ENCODE data around the gene REEP3. TPM values are rescaled to one million over a fixed set of nuclear protein-coding genes. Genes with fewer than 3 reads are reported as not detected.

Gene REEP3
- total RNA-seq, 4 donors from 2014 or later, result 45.9 to 67.4 (median 63.3) TPM

DNA sequence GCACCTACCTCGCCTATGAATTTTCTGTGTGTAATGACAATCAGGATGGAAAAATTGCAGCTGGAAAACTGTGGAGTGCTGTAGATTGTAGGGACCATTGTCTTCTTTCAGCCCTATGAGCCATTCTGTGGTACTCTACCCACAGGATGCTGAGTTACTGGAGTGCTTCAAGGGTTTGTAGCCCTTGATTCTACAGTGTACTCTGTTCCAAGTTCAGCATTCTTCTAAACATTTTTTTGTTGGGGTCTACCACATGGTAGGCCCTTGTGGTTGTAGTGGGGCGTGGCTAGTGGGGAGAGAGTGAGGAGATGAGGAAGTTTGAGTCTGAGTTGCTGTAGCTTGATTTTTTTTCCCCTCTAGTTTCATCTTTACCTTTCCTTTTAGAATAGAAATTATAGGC is 33.5 kb downstream of the REEP3 start:
- no peaks in the 10 kb centered on the region for H3K9me3 ChIP-seq
- peaks cover 0 to 36% (median 0%) of the 10 kb centered on the region in 4 donors for H3K4me1 ChIP-seq
- H3K4me3 ChIP-seq, result no peak overlapping the region
- TF ChIP-seq POLR2A (IDR thresholded peaks at IDR 0.05) (no peak), EP300 (IDR thresholded peaks at IDR 0.05) (no peak)
- TF ChIP-seq, protein P1, sequence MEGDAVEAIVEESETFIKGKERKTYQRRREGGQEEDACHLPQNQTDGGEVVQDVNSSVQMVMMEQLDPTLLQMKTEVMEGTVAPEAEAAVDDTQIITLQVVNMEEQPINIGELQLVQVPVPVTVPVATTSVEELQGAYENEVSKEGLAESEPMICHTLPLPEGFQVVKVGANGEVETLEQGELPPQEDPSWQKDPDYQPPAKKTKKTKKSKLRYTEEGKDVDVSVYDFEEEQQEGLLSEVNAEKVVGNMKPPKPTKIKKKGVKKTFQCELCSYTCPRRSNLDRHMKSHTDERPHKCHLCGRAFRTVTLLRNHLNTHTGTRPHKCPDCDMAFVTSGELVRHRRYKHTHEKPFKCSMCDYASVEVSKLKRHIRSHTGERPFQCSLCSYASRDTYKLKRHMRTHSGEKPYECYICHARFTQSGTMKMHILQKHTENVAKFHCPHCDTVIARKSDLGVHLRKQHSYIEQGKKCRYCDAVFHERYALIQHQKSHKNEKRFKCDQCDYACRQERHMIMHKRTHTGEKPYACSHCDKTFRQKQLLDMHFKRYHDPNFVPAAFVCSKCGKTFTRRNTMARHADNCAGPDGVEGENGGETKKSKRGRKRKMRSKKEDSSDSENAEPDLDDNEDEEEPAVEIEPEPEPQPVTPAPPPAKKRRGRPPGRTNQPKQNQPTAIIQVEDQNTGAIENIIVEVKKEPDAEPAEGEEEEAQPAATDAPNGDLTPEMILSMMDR (IDR thresholded peaks at IDR 0.05), result no peak
- H3K36me3 ChIP-seq, result no peaks in the 10 kb centered on the region
- no peak for DNase-seq (ENCODE audit: low spot score in 2 of 2)
- no peaks in the 10 kb centered on the region for H3K27me3 ChIP-seq
- peak overlapping the region in 2 of 4 donors; percentile 28 to 74 for H3K27ac ChIP-seq
- 84% methylated on average over 2 of the region's 2 CpGs for WGBS, 2 donors

DNA sequence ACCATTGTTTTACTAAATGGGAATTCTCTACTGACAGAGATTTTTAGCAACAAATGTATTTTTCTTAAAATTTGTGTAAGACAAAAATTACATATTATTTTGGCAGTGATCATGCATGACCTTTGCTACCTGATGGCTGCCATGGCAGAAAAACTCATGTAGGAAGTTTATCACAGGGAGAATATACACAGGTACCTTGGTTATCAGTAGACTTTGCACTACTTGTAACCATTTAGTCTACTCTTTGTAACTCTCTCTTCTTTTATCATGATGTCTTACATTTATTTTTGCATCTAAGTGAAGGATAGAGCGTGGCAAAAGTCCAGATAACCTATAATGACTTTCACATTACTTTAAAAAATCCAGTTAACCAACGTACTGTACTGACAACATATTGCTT is 34.1 kb downstream of the REEP3 start:
- no peak overlapping the region for H3K4me3 ChIP-seq
- 66 to 76% methylated on average over 2 of the region's 2 CpGs for WGBS, 2 donors
- H3K27me3 ChIP-seq, result no peaks in the 10 kb centered on the region
- peaks cover 0 to 36% (median 0%) of the 10 kb centered on the region in 4 donors for H3K4me1 ChIP-seq
- no peaks in the 10 kb centered on the region for H3K9me3 ChIP-seq
- H3K27ac ChIP-seq, result peak overlapping the region in 1 of 4 donors; percentile 74
- TF ChIP-seq, protein P1 (IDR thresholded peaks at IDR 0.05), result no peak
- TF ChIP-seq EP300 (IDR thresholded peaks at IDR 0.05), result no peak
- no peak for TF ChIP-seq POLR2A (IDR thresholded peaks at IDR 0.05)
- no peak for DNase-seq (ENCODE audit: low spot score in 2 of 2)
- H3K36me3 ChIP-seq, result no peaks in the 10 kb centered on the region

- WGBS, 2 donors, result 95 to 98% methylated on average over 5 of the region's 5 CpGs
Measured at GRCh38 chr10:63558132-63558784, 37.1 kb downstream of the REEP3 start.

GRCh38 chr10:63561341-63561740 is 40.1 kb downstream of the REEP3 start:
- TF ChIP-seq, protein P1 (IDR thresholded peaks at IDR 0.05), result no peak
- TF ChIP-seq POLR2A (IDR thresholded peaks at IDR 0.05), result no peak
- no peak for TF ChIP-seq EP300 (IDR thresholded peaks at IDR 0.05)
- no peak for DNase-seq (ENCODE audit: low spot score in 2 of 2)
- Histone ChIP-seq H3K27ac (no peak overlapping the region), H3K4me1 (peaks cover 0 to 16% (median 0%) of the 10 kb centered on the region in 4 donors), H3K36me3 (no peaks in the 10 kb centered on the region), H3K27me3 (no peaks in the 10 kb centered on the region), H3K9me3 (no peaks in the 10 kb centered on the region), H3K4me3 (no peak overlapping the region)
- WGBS, 2 donors, result 82 to 86% methylated on average over 5 of the region's 5 CpGs

More at GRCh38 chr10:63558132-63558784, 37.1 kb downstream of the REEP3 start:
- no peaks in the 10 kb centered on the region for H3K27me3 ChIP-seq
- no peak overlapping the region for H3K4me3 ChIP-seq
- no peaks in the 10 kb centered on the region for H3K9me3 ChIP-seq
- no peak for DNase-seq (ENCODE audit: low spot score in 2 of 2)
- no peak for TF ChIP-seq POLR2A (IDR thresholded peaks at IDR 0.05)
- TF ChIP-seq, protein P1 (IDR thresholded peaks at IDR 0.05), result no peak
- no peak for TF ChIP-seq EP300 (IDR thresholded peaks at IDR 0.05)
- no peak overlapping the region for H3K27ac ChIP-seq
- H3K4me1 ChIP-seq, result peaks cover 0 to 32% (median 0%) of the 10 kb centered on the region in 4 donors
- no peaks in the 10 kb centered on the region for H3K36me3 ChIP-seq

- Histone ChIP-seq H3K4me3 (no peak overlapping the region), H3K27me3 (no peaks in the 10 kb centered on the region), H3K4me1 (peaks cover 0 to 15% (median 0%) of the 10 kb centered on the region in 4 donors), H3K27ac (no peak overlapping the region), H3K9me3 (no peaks in the 10 kb centered on the region), H3K36me3 (peaks cover 0 to 2% (median 0%) of the 10 kb centered on the region in 3 donors)
- TF ChIP-seq POLR2A (IDR thresholded peaks at IDR 0.05) (no peak), EP300 (IDR thresholded peaks at IDR 0.05) (no peak)
- TF ChIP-seq, protein P1 (IDR thresholded peaks at IDR 0.05), result no peak
- DNase-seq (ENCODE audit: low spot score in 2 of 2), result no peak
- WGBS, 2 donors, result 87 to 92% methylated on average over 3 of the region's 3 CpGs
Measured at GRCh38 chr10:63562391-63562790, 41.2 kb downstream of the REEP3 start.
